HL-60/S4 treated with phorbol 12-myristate 13-acetate at 8.2 ng/mL for 4 days and 3 days (cell line): ENCODE results near the gene SLC28A1.
"Not testable (repeated sequence)": the region's sequence is repeated elsewhere in the genome, so short reads cannot be mapped to it uniquely, and the experiment has no call there.

Experiments used
- in situ Hi-C: fragments of 300-500 bp; cut with MboI; formaldehyde crosslinking; loops from 2 replicates; pipeline ENCODE4 v1.15.0; 2022; ENCODE audit warnings: low sequenced_read_pairs

SLC28A1 gene

GRCh38 chr15:84883916-84884781, at the start of gene SLC28A1:
SLC28A1 (plus strand) TSS chr15:84884662; CDS start chr15:84887761, 3,099 bp downstream.
- in situ Hi-C loops, result no loop called here

GRCh38 chr15:84834969-84835368, 49.5 kb upstream of the SLC28A1 start:
- in situ Hi-C loops, result no loop called here

- in situ Hi-C loops, result no loop called here
Measured at GRCh38 chr15:84835661-84836337, 48.7 kb upstream of the SLC28A1 start.

GRCh38 chr15:84836844-84837243, 47.6 kb upstream of the SLC28A1 start:
- in situ Hi-C loops, result no loop called here

GRCh38 chr15:84839714-84840113, 44.7 kb upstream of the SLC28A1 start:
- in situ Hi-C loops, result no loop called here

- in situ Hi-C loops, result no loop called here
Measured at GRCh38 chr15:84840255-84840654, 44.2 kb upstream of the SLC28A1 start.

- in situ Hi-C loops, result no loop called here
Measured at GRCh38 chr15:84840741-84841429, 43.6 kb upstream of the SLC28A1 start.

GRCh38 chr15:84842781-84843180, 41.7 kb upstream of the SLC28A1 start:
- in situ Hi-C loops, result no loop called here

- in situ Hi-C loops, result no loop called here
Measured at GRCh38 chr15:84844964-84845363, 39.5 kb upstream of the SLC28A1 start.

GRCh38 chr15:84845631-84846030, 38.8 kb upstream of the SLC28A1 start:
- in situ Hi-C loops, result not testable (repeated sequence)

GRCh38 chr15:84846269-84846668, 38.2 kb upstream of the SLC28A1 start:
- in situ Hi-C loops, result no loop called here

- in situ Hi-C loops, result no loop called here
Measured at GRCh38 chr15:84847382-84847781, 37.1 kb upstream of the SLC28A1 start.

- in situ Hi-C loops, result no loop called here
Measured at GRCh38 chr15:84852212-84852611, 32.2 kb upstream of the SLC28A1 start.

- in situ Hi-C loops, result no loop called here
Measured at GRCh38 chr15:84855136-84855535, 29.3 kb upstream of the SLC28A1 start.

- in situ Hi-C loops, result no loop called here
Measured at GRCh38 chr15:84855765-84856164, 28.7 kb upstream of the SLC28A1 start.

- in situ Hi-C loops, result no loop called here
Measured at GRCh38 chr15:84856731-84857417, 27.6 kb upstream of the SLC28A1 start.

- in situ Hi-C loops, result no loop called here
Measured at GRCh38 chr15:84857418-84858004, 27.0 kb upstream of the SLC28A1 start.

- in situ Hi-C loops, result no loop called here
Measured at GRCh38 chr15:84858231-84858630, 26.2 kb upstream of the SLC28A1 start.

GRCh38 chr15:84859144-84859543, 25.3 kb upstream of the SLC28A1 start:
- in situ Hi-C loops, result no loop called here

- in situ Hi-C loops, result no loop called here
Measured at GRCh38 chr15:84859651-84860050, 24.8 kb upstream of the SLC28A1 start.

- in situ Hi-C loops, result no loop called here
Measured at GRCh38 chr15:84861781-84862180, 22.7 kb upstream of the SLC28A1 start.
